HG03571 (cell line): ENCODE data around the gene PRICKLE4.
A peak's percentile ranks its signal among the peaks of the same experiment; 100 is the strongest.

Experiments
- ATAC-seq: cut with Tn5 transposase; IDR thresholded peaks from one replicate; pipeline ENCODE4 v1.9.1; 2021; ENCODE audit not compliant: unreplicated experiment

PRICKLE4 gene

GRCh38 chr6:41780551-41781365 lies at the start of gene PRICKLE4:
Gene PRICKLE4, plus strand, starts transcription at chr6:41780782. Its CDS starts 2,692 bp downstream, at chr6:41783474.
- ATAC-seq: no peak

DNA sequence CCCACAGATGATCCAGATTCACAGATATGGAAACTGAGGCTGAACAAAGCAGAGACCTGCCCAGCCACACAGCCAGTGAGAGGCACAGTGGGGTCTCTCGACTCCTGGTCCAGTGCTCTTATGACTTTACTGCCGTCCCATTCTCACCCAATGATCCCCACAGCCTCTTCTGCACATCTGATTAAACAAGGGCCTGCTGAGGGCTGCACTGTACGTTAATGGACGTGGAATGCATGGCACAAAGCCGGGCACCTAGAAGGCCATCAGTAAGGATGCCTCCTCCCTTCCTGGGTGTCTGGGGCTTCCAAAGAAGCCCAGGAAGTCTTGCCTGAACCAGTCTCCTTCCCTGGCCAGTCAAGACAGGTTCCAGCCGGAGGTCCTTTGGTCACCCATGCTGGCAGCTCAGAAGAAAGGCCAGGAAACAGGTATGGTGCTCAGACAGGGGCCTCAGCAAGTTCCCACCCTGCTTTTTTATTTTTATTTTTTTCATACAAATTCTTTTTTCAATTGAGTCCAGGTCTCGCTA lies 49.0 kb upstream of the PRICKLE4 start:
- ATAC-seq: no peak

- ATAC-seq: no peak
Observed at GRCh38 chr6:41732149-41732548, 48.4 kb upstream of the PRICKLE4 start.

GRCh38 chr6:41732591-41733359 lies 47.8 kb upstream of the PRICKLE4 start:
- ATAC-seq: peak; percentile 24

DNA sequence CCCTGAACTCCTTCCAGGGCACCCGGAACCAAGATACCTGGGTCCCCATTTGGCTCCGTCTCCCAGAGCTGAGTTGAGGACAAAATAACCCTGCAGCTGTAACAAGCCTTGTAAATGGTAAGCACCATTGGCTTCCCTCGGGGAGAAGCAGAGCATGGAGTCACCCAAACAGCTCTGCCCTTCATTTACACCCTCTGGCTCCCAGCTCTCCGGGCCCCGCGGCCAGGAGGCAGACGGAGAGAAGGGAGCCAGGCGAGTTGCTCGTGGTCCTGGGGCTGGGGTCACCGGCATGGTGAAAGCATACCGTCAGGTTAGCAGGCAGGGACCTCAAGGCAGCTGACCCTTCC lies 47.2 kb upstream of the PRICKLE4 start:
- no peak for ATAC-seq

DNA sequence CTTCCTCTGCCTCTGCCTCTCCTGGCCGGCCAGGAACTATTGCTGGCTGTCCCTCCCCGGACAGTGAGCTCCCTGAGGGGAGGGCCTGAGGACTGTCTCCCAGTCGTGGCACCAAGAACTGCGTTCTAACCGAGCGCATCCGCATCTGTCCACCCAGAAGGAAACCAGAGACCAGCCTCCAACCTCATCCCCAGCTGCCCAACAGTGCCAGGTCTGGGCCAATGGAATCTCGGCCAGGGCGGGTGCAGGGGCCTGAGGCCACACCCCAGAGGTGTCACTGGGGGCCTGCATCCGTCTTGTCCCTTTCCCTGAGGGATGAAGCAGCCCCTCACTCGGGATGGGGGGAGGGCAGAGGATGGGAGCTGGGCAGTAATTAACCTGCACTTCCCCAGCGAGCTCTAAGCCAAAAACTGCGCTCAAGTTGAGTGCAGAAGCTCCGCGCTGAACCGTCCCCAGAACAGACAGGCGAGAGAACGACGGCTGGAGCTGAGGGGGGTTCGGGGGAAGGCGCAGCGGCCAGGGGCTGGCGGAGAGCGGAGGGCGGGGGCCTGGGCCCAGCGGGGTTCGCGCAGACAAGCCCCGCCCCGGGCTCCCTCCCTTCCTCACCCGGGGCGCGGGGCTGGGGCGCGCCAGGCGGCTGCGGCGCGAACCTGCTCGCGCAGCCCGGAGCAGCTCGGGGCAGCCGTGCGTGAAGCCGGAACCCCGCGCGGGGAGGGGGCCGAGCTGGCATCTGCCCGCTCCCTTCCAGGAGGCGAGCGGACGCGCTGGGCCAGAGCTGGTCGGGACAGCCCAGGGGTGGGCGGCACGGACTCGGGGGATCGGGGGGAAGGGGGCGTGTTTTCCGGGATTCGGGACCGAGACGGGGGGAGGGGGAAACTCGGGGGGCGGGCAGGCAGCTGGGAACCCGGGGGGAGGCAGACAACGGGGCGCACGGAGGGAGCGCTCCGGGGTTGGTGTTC lies 46.6 kb upstream of the PRICKLE4 start:
- ATAC-seq: peak; percentile 42

DNA sequence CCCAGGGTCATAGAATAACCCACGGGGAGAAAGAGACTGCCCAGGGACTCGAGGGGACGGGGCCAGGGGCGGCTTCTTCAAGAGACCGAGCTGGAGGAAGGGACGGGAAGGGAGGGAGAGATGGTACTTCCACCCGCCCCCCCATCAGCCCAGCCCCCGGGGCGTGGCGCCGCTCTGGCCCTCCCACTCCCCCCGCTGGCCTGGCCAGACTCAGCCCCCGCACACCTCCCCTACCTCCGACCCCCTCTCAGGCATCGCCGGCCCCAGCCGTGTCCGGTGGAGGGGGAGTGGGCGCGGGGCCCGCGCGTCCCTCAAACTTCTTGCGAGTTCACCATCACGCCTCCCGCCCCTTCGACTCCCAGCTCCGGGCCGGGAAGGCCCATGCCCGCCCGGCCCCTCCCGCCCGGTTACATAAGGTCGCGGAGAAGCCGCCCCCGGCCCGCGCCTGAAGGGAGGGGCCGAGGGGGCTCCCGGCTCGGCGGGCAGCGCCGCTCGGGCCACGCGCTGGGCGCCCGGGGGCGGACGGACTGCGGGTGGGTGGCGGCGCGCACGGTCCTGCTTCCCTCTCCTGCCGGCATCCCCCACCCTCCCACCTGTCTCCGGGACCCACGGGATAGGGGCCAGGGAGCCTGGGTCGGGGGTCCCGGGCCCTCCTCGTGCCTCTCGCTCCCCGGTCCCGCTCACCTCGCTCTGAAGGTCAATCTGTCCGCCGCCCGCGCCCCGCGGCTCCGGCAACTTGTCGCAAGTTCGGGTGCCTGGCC lies 45.7 kb upstream of the PRICKLE4 start:
- peak; percentile 15 for ATAC-seq

DNA sequence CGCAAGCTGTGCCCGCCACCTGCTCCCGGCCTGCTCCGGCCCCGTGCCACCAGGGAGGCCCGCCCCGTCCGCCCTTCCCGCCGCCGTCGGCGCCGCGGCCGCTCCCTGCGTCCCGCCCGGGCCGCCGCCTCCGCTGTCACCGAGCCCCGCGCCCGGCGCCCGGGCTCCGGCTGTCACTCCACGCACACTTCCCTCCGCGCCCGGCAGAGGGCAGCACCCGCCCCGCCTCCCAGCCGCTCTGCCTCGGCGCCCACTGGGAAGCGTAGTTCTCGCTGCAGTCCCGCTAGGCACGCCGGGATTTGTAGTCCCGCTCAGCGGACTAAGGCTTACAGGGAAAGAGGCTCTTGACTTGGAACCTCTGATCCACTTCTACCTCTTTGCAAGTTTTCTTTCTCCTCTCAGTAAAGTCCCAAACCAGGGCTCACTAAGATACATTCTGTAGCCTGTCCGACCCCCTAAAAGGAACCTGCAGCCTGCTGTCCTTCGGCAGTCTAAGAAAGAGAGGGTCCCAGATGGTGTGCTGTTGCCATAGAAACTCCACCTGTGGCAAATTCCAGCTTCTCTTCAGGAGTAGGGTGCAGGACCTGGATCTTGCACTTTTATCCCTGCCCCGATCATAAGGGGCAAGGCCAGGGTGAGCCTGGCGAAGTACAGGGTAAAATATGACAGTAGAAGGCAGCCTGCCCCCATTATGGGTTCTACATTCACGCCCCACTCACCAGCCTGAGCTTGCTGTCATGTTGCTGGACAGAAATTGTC lies 45.0 kb upstream of the PRICKLE4 start, which contains the start of gene TFEB:
Gene TFEB (minus strand): TSS at position 182 of the 759 bp plus-strand sequence. CDS start 44,395 bp downstream, outside the sequence.
- peak; percentile 39 for ATAC-seq

DNA sequence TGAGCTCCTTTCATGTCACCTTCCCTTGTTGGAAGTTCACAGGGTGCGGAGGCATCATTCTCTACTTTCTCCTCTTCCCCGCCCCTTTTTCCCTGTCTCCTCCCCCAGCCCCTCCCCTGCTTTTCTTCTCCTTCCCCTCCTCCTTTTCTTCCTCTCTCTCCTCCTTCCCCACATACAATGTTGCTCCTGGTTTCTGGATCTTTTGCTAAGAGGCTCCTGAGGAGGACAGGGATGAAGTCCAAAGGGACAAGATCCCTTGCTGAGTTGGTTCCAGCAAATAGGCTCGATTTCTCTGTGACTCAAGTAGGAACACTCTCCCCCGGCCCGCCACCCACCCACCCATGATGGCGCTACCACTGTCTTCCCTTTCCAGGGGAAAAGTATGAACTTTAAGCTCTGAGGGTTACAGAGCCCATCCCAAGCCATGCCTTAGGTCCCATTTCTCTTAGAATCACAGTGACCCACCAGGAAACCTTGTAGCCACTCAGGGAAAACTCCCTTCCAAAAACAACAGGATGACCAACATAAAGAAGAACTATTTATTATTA lies 44.3 kb upstream of the PRICKLE4 start:
- no peak for ATAC-seq

GRCh38 chr6:41736800-41737555 lies 43.6 kb upstream of the PRICKLE4 start:
- no peak for ATAC-seq

DNA sequence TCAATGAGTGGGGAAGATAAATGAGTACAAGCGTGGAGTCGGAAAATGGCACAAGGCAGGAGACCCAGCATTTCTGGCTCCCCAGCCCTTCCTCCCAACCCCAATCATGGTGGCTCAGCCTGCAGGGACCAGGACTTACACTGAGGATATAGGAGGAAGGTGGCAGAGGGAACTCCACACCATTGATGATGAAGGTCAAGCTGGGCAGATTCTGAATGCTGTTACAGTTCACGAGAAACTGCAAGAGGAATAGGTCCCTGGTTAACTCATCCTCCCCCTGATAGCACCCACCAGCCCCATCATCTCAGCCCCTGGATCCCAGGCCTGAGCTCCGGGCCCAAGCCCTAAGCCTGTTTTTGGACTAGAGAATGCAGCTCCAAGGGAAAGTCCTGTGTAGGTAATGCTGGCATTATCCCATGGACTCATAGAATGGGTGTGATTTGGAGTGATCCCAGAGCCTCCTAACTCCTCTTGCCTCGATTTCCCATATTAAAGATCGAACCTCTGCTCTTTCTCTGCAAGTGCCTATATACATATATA lies 42.9 kb upstream of the PRICKLE4 start:
- ATAC-seq: no peak

DNA sequence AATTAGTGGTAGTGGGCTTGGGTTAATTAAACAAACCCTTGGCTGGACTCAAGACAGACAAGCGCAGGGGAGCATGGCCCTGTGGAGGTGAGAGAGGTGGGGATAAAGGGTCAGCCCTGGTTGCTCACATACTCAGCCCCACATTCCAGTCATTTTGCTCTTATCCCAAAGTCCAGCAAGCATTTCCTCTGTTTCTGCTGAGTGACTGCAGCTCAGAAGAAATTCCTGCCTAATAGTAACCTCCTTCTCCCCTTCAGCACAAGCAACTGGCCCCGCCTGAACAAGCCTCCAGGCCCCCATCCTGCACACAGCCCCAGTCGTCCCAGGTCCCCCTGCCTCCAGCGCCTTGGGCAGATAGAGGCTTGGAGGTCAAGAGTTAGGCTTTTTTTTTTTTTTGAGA lies 41.5 kb upstream of the PRICKLE4 start:
- ATAC-seq: no peak

DNA sequence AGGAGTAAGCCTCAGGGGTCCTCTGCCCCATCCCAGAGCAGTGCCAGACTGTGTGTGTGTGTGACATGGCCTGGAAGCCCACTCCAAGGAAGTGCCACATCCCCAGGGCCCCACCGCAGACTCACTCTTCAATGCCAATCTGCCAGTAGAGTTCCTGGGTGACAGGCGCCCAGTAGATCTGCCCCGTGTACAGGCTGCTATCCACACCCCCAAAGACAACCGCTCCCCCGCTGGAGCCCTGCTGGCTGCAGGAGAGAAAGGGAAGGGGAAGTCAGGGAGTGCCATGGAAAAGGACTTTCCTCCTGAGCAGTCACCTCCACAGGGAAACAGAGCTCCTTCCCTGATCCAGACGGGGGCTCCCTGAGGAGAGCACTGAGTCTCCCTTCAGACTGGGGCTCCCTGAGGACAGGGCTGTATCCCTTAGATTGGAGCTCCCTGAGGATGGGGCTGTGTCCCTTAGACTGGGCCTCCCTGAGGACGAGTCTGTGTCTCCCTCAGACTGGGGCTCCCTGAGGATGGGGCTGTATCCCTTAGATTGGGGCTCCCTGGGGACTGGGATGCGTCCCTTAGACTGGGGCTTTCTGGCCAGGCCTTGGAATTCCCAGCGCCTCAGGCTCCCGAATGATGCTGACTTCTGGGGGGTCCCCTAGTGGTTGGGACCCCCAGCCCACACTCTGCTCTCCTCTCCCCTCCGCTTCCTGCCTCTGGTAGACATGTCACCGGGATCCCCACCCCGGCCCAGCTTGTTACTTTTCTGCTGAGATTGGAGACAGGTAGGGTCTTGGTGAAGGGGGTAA lies 40.0 kb upstream of the PRICKLE4 start:
- ATAC-seq: no peak

DNA sequence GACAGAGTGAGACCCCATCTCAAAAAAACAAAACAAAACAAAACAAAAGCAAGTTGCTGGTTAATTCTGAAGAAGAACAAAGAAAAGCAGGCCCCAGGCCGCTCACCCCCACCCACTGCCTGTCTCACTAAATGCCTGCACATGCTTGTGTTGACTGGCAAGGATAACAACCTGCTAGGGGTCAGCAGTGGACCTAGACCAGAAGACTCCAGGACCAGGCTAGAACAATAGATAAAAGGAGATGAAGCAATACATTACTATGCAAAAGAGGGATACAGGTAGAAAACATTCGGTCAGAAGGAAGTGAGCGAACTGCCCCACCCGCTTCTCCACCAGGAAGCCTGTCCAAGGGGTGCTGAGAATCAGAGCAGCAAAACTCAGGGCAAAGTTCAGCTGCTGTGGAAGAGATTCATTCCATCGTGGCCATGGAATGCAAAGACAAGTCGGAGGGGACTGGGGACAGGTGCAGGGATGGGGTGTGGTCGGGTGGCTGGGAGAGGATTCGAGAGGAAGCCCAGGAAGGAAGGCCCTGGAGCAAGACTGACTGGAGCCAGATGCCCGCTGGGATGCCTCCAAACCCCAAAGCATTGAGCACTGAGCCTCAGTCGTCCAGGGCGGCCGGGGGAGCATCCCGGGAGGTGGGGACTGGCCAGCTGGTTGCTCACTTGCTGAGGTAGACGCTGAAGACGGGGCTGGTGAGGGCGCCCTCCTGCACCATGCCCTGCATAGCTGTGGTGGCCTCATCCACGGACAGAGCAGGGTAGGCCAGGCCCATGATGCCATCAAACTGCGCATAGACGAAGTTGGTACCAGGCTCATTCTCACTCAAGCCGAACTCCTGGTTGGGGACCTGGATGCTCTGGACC lies 38.7 kb upstream of the PRICKLE4 start:
- ATAC-seq: no peak

- no peak for ATAC-seq
Observed at GRCh38 chr6:41743406-41744235, 37.0 kb upstream of the PRICKLE4 start.
